Coronary artery (tissue), 2 donors: ENCODE measurements around the gene VDAC1.

Experiments used
- DNase-seq: peaks from one replicate; pipeline ENCODE4 v3.0.0-alpha.2; 2017; ENCODE audit warnings: low spot score
- H3K27ac ChIP-seq, 2 donors: fragments of 200-600 bp; sonication (generic); one replicate each; pipeline ENCODE4 v1.5.1; 2016 to 2019
- H3K4me3 ChIP-seq: fragments of 200-600 bp; sonication (generic); 2 replicates; pipeline ENCODE4 v1.5.1; 2016; ENCODE audit warnings: mild to moderate bottlenecking, moderate library complexity
- TF ChIP-seq, protein P1 (sequence below): fragments of 200-600 bp; sonication (generic); IDR thresholded peaks from one replicate; pipeline ENCODE4 v1.5.1; 2019; ENCODE audit warnings: antibody characterized with exemption

The VDAC1 gene

DNA sequence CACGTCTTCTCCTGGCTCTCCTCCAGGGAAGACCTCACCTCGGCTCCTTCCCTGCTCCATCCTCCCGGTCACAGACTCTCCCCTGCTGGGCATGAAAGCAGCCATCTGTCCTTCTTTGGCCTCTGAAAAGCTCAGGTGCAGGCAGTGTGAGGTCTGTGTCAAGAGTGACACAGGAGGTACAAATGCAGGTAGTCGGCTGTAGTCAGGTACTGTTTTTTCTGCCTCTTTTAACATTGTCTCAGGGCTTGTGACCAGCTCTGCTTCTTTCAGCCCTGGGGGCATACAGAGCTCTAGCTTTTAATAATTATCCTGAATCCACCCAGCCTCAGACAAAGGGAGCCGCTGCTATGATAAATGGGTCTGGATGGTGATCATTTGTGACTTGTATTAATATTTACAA is 82.8 kb downstream of the VDAC1 start:
- TF ChIP-seq, protein P1, sequence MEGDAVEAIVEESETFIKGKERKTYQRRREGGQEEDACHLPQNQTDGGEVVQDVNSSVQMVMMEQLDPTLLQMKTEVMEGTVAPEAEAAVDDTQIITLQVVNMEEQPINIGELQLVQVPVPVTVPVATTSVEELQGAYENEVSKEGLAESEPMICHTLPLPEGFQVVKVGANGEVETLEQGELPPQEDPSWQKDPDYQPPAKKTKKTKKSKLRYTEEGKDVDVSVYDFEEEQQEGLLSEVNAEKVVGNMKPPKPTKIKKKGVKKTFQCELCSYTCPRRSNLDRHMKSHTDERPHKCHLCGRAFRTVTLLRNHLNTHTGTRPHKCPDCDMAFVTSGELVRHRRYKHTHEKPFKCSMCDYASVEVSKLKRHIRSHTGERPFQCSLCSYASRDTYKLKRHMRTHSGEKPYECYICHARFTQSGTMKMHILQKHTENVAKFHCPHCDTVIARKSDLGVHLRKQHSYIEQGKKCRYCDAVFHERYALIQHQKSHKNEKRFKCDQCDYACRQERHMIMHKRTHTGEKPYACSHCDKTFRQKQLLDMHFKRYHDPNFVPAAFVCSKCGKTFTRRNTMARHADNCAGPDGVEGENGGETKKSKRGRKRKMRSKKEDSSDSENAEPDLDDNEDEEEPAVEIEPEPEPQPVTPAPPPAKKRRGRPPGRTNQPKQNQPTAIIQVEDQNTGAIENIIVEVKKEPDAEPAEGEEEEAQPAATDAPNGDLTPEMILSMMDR = no peak

More for the DNA sequence above, 82.8 kb downstream of the VDAC1 start:
- no peak overlapping the region for H3K27ac ChIP-seq
- H3K4me3 ChIP-seq = no peak overlapping the region
- no peak for DNase-seq
